HUES64 (cell line): ENCODE measurements around the gene ACAD8.

Experiments
- H3K27ac ChIP-seq: 2 replicates; pipeline ENCODE4 v1.7.0; 2013; ENCODE audit warnings: low read depth, low read length, inconsistent platforms
- H3K27me3 ChIP-seq: 2 replicates; pipeline ENCODE4 v1.6.1; 2013; ENCODE audit warnings: mild to moderate bottlenecking, low read length; ENCODE audit not compliant: insufficient read depth
- H3K36me3 ChIP-seq: 2 replicates; pipeline ENCODE4 v1.6.1; 2013; ENCODE audit warnings: mild to moderate bottlenecking, low read length; ENCODE audit not compliant: insufficient read depth
- H3K4me1 ChIP-seq: 2 replicates; pipeline ENCODE4 v1.6.1; 2013; ENCODE audit warnings: mild to moderate bottlenecking, low read length, moderate library complexity; ENCODE audit not compliant: insufficient read depth
- H3K4me3 ChIP-seq: 2 replicates; pipeline ENCODE4 v1.5.1; 2013; ENCODE audit warnings: mild to moderate bottlenecking, low read length, moderate library complexity
- H3K9ac ChIP-seq: 2 replicates; pipeline ENCODE4 v1.6.1; 2013; ENCODE audit warnings: mild to moderate bottlenecking, low read depth, low read length
- H3K9me3 ChIP-seq: 2 replicates; pipeline ENCODE4 v1.6.1; 2013; ENCODE audit warnings: low read depth, low read length; ENCODE audit not compliant: insufficient read depth
- WGBS: fragments of 150-250, 120-280 bp; methylation state at CpG from one replicate; pipeline ENCODE4 v1.1.7; 2013; ENCODE audit warnings: missing lambda C conversion rate; 5-methylcytosine and 5-hydroxymethylcytosine counted together

Gene ACAD8

DNA sequence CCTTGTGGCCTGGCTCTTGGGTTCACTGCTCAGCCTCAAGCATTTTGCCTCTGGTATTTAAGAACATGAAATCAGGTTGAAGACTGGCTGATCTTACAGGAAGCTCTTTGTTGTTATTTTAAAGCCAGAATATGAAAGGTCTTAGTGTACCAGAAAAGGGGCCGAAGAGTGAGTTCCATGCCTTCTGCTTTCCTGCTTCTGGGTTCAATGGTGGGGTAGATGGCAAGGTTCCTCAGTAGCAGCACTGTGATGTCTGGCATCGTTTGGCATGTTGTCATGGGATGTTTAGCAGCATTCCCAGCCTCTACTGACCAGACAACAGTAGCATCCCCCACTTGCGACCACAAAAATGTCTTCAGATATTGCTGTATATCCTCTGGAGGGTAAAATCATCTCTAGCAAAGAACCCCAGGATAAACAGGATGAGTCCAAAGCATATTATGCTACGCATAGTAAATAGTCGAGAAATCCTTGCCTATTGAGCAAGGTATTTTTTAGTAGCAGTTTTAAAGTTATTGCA, 26.5 kb upstream of the ACAD8 start:
- Histone ChIP-seq H3K9ac (no peak overlapping the region), H3K36me3 (no peaks in the 10 kb centered on the region), H3K4me1 (peaks cover 8% of the 10 kb centered on the region; the same call in 1 of the 2 replicates), H3K4me3 (no peak overlapping the region), H3K9me3 (no peaks in the 10 kb centered on the region), H3K27ac (no peak overlapping the region), H3K27me3 (peaks cover 10% of the 10 kb centered on the region)
- 96% methylated on average over 5 of the region's 5 CpGs for WGBS

DNA sequence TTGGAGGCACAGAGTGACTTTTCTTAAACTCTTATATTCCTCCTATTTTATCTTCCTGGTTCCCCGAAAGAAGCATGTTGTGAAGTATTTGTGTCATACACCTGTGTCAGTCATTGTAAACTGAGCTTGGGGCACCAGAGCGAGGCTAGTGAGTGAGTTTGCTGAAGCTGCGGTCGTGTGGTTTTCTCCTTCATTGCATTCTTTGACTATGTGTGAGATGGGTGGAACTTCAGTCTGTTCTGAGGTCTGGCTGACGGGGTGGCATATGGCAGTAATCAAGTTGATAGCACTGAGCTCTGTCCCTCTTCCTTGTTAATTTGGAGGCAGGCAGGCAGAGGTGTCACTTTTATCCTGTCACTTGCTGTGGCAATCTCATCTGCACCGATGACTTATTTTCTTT, 24.7 kb upstream of the ACAD8 start:
- Histone ChIP-seq H3K9me3 (no peaks in the 10 kb centered on the region), H3K27ac (no peak overlapping the region), H3K4me1 (0 out of 2 replicates have a peak, but pooled peaks cover 3% of the 10 kb centered on the region), H3K36me3 (no peaks in the 10 kb centered on the region), H3K9ac (no peak overlapping the region), H3K4me3 (no peak overlapping the region), H3K27me3 (peaks cover 10% of the 10 kb centered on the region)
- 93% methylated on average over 6 of the region's 6 CpGs for WGBS

DNA sequence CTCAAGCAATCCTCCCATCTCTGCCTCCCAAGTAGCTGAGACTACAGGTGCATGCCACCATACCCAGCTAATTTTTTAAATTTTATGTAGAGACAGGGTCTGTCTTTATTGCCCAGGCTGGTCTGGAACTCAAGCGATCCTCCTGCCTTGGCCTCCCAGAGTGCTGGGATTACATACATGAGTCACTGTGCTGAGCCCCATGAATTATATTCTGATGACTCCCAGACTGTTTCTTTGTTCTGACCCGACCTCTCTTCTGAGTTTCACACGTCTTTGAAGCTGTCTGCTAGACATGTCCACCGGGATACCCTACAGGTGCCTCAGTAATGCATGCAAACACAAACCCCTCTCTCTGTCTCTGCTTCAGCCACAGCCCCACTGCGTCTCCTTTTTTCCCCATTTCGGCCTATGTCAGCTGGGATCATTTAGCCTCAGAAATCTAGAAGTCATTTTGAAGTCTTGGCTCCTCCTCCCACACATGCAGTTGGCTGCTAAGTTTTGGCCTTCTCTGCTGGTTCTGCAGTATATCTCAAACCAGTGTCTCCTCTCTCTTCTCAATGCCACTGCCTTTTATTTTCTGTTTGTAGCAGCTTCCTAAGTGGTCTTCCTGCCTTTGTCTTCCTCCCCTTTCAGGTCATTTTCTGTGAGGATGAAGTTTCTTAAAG, 24.1 kb upstream of the ACAD8 start:
- WGBS = 83% methylated on average over 6 of the region's 6 CpGs
- H3K27ac ChIP-seq = no peak overlapping the region
- peaks cover 10% of the 10 kb centered on the region for H3K27me3 ChIP-seq

DNA sequence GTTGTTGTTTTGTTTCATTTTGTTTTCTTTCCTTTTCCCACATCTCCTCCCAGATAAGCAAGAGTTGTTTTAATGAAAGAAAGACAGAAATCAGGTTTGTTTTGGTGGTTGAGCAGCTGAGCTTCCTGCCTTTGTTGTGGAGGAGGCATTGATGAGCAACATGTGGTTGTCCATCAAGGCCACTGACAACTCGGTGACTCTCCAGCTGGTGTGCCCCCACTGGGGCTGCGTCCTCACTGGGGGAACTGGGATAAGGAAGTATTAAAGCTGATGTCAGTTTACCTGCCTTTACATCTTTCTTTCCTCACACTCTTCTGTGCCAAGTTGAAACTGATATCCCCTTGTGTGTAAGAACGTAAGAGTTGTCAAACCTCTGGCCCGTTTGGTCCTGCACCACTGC, 23.0 kb upstream of the ACAD8 start:
- Histone ChIP-seq H3K27me3 (peaks cover 10% of the 10 kb centered on the region), H3K36me3 (no peaks in the 10 kb centered on the region), H3K4me3 (no peak overlapping the region), H3K4me1 (0 out of 2 replicates have a peak, but pooled peaks cover 3% of the 10 kb centered on the region), H3K27ac (no peak overlapping the region), H3K9me3 (no peaks in the 10 kb centered on the region), H3K9ac (no peak overlapping the region)
- 88% methylated on average over 4 of the region's 4 CpGs for WGBS

More for the DNA sequence above, 24.1 kb upstream of the ACAD8 start:
- no peaks in the 10 kb centered on the region for H3K36me3 ChIP-seq
- no peak overlapping the region for H3K4me3 ChIP-seq
- no peaks in the 10 kb centered on the region for H3K9me3 ChIP-seq
- H3K9ac ChIP-seq = no peak overlapping the region
- 0 out of 2 replicates have a peak, but pooled peaks cover 3% of the 10 kb centered on the region for H3K4me1 ChIP-seq

DNA sequence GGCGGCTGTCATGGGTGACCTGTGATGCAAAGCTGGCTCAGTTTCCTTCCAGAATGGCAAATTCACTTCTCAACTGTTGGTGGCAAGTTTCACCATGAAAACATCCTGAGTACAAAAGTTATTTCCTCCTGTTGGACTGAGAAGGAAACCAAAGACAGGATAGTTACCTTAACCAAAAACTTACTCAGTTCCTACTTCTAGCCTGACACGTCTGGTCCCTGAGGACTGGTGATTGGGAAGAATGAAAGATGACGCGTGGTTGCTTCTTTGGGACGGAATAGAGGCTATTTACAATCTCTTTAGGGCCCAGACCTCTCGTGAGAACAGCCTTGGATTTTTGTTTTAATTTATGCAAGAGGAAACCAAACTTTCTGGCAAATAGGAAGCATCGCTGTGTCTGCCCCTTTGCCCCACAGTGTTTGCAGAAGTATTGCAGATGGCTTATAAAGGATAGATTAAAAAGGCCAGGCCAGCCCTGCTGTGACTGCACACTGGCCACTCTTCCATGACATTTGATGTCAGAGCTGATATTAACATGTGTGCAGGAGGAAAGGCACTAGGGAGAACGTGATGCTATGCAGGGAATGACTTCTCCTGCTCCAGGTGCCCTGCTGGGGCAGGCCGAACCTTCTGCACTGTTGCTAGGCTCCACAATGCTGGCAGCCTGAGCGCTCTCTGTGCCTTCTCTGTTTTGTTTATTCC, 21.3 kb upstream of the ACAD8 start:
- no peak overlapping the region for H3K4me3 ChIP-seq
- H3K27me3 ChIP-seq = no peaks in the 10 kb centered on the region
- H3K36me3 ChIP-seq = peaks cover 9% of the 10 kb centered on the region; the same call in 1 of the 2 replicates
- H3K4me1 ChIP-seq = no peaks in the 10 kb centered on the region
- H3K9me3 ChIP-seq = no peaks in the 10 kb centered on the region
- H3K27ac ChIP-seq = no peak overlapping the region
- WGBS = 69% methylated on average over 10 of the region's 10 CpGs
- 0 out of 2 replicates have a peak overlapping the region, but pooled peaks have one; percentile 17 for H3K9ac ChIP-seq

DNA sequence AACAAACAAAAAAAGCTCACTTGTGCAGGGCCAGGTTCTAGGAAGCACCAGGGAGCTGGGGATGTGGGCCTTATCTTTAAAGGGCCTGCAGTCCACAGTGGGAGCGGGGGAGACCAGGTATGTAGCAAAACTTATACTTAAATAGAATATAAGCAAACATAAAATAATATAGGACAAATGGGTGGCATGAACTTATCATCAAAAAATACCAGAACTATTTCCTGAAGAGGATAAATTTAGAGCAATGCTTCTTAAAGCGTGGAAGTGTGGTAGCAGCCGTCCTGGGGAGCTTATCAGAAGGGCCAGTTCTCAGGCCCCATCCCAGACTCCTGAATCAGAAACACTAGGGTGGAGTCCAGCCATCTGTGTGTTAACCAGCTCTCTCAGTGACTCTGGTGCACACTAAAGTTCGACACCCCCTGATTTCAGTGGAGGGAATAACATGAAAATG, 19.6 kb upstream of the ACAD8 start:
- 91% methylated on average over 3 of the region's 4 CpGs for WGBS

DNA sequence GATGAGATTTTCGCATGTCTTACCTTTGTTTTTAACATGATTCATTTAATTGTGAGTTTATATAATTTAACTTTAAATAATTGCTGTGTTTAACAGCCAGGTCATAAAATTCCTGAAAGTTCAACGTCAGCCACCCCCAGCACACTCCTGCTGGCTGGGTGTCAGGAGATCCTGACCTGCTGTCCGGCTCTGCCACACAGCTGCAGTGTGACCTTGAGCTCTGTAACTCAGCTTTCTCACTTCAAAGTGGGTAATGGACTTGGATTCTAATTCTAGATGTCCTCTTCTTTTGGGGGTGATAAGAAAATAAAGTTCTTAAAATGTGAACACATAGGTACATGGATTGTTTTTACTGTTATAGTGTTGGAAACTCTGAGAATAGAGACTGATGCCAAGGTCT, 18.0 kb upstream of the ACAD8 start:
- no peak overlapping the region for H3K9ac ChIP-seq
- no peak overlapping the region for H3K4me3 ChIP-seq
- no peak overlapping the region for H3K27ac ChIP-seq
- peaks cover 12% of the 10 kb centered on the region; the same call in 1 of the 2 replicates for H3K36me3 ChIP-seq
- WGBS = 88% methylated on average over 3 of the region's 3 CpGs
- H3K4me1 ChIP-seq = no peaks in the 10 kb centered on the region
- no peaks in the 10 kb centered on the region for H3K9me3 ChIP-seq
- no peaks in the 10 kb centered on the region for H3K27me3 ChIP-seq

More for the DNA sequence above, 19.6 kb upstream of the ACAD8 start:
- no peaks in the 10 kb centered on the region for H3K4me1 ChIP-seq
- no peak overlapping the region for H3K4me3 ChIP-seq
- H3K9ac ChIP-seq = no peak overlapping the region
- no peaks in the 10 kb centered on the region for H3K27me3 ChIP-seq
- H3K36me3 ChIP-seq = peaks cover 9% of the 10 kb centered on the region; the same call in 1 of the 2 replicates
- H3K27ac ChIP-seq = no peak overlapping the region
- H3K9me3 ChIP-seq = no peaks in the 10 kb centered on the region

DNA sequence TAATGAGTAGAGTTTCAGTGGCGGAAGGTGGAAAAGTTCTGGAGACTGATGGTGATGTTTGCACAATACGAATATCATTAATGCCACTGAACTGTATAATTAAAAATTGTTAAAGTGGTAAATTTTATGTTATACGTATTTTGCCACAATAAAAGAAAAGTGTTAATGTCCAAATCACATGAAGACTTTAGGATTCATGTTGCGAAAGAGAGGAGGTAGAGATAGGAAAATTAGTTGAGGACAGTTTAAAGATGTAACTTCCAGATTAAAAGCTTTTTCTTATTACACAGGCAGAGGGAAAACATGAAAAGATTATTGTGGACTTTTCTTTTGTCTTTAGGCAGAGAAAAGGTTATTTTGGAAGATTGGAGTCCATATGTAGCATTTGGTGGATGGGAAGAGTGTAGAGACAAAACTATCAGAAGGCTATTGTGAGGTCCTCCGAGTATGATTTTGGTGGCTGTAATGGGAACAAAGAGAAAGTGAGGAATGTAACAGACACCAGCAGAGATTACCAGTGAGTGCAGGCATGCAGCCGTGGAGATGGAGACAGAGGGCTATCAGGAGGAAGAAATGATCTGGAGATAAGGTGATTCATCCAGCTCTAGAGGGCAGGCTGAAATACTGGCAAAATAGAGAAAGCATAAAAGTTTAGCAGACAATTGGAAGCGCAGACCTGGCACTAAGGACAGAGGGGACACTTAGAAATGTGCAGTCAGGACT, 16.4 kb upstream of the ACAD8 start:
- Histone ChIP-seq H3K9me3 (no peaks in the 10 kb centered on the region), H3K4me3 (no peak overlapping the region), H3K9ac (no peak overlapping the region), H3K27ac (no peak overlapping the region), H3K4me1 (no peaks in the 10 kb centered on the region), H3K27me3 (no peaks in the 10 kb centered on the region), H3K36me3 (peaks cover 12% of the 10 kb centered on the region; the same call in 1 of the 2 replicates)
- 94% methylated on average over 7 of the region's 7 CpGs for whole genome bisulfite sequencing

DNA sequence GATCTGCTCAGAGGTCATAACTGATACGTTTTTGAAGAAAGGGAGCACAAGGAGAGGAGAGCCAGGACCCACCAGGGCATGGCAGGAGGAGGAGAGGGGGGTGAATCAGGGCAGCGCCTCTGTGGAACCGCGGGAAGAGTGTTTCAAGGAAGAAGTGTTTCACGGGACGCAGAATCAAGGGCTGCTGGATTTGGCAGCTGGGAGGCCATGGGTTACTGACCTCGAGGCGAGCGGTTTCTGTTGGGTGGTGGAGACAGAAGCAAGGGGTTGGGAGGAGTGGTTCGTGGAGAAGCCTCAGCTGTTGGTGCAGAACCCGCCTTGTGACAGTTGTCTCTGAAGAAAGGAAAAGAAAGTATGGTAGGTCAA, 15.8 kb upstream of the ACAD8 start:
- Histone ChIP-seq H3K36me3 (peaks cover 12% of the 10 kb centered on the region; the same call in 1 of the 2 replicates), H3K27me3 (no peaks in the 10 kb centered on the region), H3K4me1 (no peaks in the 10 kb centered on the region), H3K9me3 (no peaks in the 10 kb centered on the region), H3K27ac (no peak overlapping the region), H3K4me3 (no peak overlapping the region), H3K9ac (no peak overlapping the region)
- 90% methylated on average over 11 of the region's 11 CpGs for WGBS

DNA sequence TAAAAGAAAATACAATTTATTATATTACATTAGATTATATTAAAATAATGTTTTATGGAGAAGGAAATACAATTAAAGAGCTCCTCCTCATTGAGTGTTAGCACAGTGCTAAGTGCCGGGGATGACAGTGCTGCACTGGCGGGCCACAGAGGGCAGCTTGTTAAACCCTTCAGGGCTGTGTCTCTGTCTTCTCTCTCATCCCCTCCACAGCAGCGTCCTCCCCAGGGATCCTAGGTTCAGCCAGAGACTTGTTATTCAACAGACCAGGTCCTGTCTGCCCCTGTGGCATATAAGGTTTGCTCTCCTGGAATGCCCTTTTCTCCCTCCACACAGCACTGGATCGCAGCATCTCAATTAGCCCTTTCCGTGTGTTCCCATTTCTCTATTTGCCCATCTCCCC, 14.4 kb upstream of the ACAD8 start:
- H3K36me3 ChIP-seq = peaks cover 23% of the 10 kb centered on the region
- no peaks in the 10 kb centered on the region for H3K4me1 ChIP-seq
- H3K9me3 ChIP-seq = no peaks in the 10 kb centered on the region
- no peak overlapping the region for H3K4me3 ChIP-seq
- H3K27ac ChIP-seq = no peak overlapping the region
- H3K9ac ChIP-seq = no peak overlapping the region
- 95% methylated on average over 5 of the region's 5 CpGs for WGBS
- no peaks in the 10 kb centered on the region for H3K27me3 ChIP-seq

DNA sequence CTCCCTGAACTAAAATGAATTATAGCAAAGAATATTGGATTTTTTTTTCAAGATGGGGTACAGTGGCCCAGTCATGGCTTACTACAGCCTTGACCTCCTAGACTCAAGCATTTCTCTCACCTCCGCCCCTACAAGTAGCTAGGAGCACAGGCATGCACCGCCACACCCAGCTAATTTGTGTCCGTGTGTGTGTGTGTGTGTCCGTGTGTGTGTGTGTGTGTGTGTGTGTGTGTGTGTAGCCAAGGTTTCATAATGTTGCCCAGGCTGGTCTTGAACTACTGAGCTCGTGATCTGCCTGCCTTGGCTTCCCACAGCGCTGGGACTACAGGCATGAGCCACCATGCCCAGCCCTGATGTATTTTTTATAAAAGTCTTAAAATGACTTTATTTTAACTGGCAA, 12.8 kb upstream of the ACAD8 start:
- Histone ChIP-seq H3K4me1 (no peaks in the 10 kb centered on the region), H3K4me3 (no peak overlapping the region), H3K27ac (no peak overlapping the region), H3K9ac (no peak overlapping the region), H3K36me3 (peaks cover 29% of the 10 kb centered on the region), H3K9me3 (no peaks in the 10 kb centered on the region), H3K27me3 (no peaks in the 10 kb centered on the region)
- 75% methylated on average over 6 of the region's 6 CpGs for WGBS
